Effector CD8-positive, alpha-beta T cell (primary cell): ENCODE results near the gene ZNF10.

ENCODE experiments used
- DNase-seq: peaks from one replicate; lab custom pipeline; 2025; lab: John Stamatoyannopoulos, UW

Gene ZNF10

GRCh38 chr12:133201888-133202287 is 71.5 kb downstream of the ZNF10 start:
- no peak for DNase-seq

DNA sequence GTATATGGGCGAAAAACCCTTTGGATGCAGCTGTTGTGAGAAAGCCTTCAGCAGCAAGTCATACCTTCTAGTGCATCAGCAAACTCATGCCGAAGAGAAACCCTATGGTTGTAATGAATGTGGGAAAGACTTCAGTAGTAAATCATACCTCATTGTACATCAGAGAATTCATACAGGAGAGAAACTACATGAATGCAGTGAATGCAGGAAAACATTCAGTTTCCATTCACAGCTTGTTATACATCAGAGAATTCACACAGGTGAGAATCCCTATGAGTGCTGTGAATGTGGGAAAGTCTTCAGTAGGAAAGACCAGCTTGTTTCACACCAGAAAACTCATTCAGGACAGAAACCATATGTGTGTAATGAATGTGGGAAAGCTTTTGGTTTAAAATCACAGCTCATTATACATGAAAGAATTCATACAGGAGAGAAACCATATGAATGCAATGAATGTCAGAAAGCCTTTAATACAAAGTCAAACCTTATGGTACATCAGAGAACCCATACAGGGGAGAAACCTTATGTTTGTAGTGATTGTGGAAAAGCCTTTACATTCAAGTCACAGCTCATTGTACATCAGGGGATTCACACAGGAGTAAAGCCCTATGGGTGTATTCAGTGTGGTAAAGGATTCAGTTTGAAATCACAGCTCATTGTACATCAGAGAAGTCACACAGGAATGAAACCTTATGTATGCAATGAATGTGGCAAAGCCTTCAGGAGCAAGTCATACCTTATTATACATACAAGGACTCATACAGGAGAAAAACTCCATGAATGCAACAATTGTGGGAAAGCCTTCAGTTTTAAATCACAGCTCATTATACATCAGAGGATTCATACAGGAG is 72.3 kb downstream of the ZNF10 start:
- no peak for DNase-seq

DNA sequence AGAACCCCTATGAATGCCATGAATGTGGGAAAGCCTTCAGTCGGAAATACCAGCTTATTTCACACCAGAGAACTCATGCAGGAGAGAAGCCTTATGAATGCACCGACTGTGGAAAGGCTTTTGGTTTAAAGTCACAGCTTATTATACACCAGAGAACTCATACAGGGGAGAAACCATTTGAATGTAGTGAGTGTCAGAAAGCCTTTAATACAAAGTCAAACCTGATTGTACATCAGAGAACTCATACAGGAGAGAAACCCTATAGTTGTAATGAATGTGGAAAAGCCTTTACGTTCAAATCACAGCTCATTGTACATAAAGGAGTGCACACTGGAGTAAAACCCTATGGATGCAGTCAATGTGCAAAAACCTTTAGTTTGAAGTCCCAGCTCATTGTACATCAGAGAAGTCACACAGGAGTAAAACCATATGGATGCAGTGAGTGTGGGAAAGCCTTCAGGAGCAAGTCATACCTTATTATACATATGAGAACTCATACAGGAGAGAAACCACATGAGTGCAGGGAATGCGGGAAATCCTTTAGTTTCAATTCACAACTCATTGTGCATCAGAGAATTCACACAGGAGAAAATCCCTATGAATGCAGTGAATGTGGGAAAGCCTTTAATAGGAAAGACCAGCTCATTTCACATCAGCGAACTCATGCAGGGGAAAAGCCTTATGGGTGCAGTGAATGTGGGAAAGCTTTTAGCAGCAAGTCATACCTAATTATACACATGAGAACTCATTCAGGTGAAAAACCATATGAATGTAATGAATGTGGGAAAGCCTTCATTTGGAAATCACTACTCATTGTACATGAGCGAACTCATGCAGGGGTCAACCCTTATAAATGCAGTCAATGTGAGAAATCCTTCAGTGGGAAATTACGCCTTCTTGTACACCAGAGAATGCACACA is 73.2 kb downstream of the ZNF10 start:
- no peak for DNase-seq

- DNase-seq = no peak
These were observed 73.8 kb downstream of the ZNF10 start for GRCh38 chr12:133204264-133204603.

- DNase-seq = no peak
These were observed 76.0 kb downstream of the ZNF10 start for GRCh38 chr12:133206390-133206789.
